Astrocyte (in vitro differentiated cells and primary cell): ENCODE data around the gene IKZF2. TPM values are rescaled to one million over a fixed set of nuclear protein-coding genes. Genes with fewer than 3 reads are reported as not detected.

Experiments used
- DNase-seq: peaks from one replicate; pipeline ENCODE4 v3.0.0-alpha.2; 2010; ENCODE audit warnings: low read depth
- FAIRE-seq: peaks from 2 replicates; lab custom pipeline; 2011; peaks lifted over from hg19 to GRCh38; lab: Jason Lieb, UNC
- H2AFZ ChIP-seq: 2 replicates; pipeline ENCODE4 v1.6.0; 2012; ENCODE audit warnings: low read depth, low read length, inconsistent platforms
- H3K27ac ChIP-seq: 2 replicates; pipeline ENCODE4 v1.5.1; 2011; ENCODE audit warnings: low read depth, low read length, inconsistent platforms
- H3K27me3 ChIP-seq: 2 replicates; pipeline ENCODE4 v1.6.0; 2011; ENCODE audit warnings: low read length, inconsistent platforms; ENCODE audit not compliant: insufficient read depth
- H3K36me3 ChIP-seq: 2 replicates; pipeline ENCODE4 v1.5.1; 2011; ENCODE audit warnings: low read length, inconsistent platforms; ENCODE audit not compliant: insufficient read depth
- H3K4me1 ChIP-seq: 2 replicates; pipeline ENCODE4 v1.5.1; 2011; ENCODE audit warnings: low read length, inconsistent platforms; ENCODE audit not compliant: insufficient read depth
- H3K4me2 ChIP-seq: 2 replicates; pipeline ENCODE4 v1.6.0; 2012; ENCODE audit warnings: low read length, inconsistent platforms
- H3K4me3 ChIP-seq: 2 replicates; pipeline ENCODE4 v1.5.1; 2011; ENCODE audit warnings: low read depth, mild to moderate bottlenecking, low read length, inconsistent platforms; ENCODE audit not compliant: insufficient read depth
- H3K79me2 ChIP-seq: 2 replicates; pipeline ENCODE4 v1.6.0; 2012; ENCODE audit warnings: mild to moderate bottlenecking, low read length, inconsistent platforms; ENCODE audit not compliant: insufficient read depth
- H3K9ac ChIP-seq: 2 replicates; pipeline ENCODE4 v1.6.0; 2012; ENCODE audit warnings: mild to moderate bottlenecking, low read length, inconsistent platforms
- H3K9me3 ChIP-seq: 2 replicates; pipeline ENCODE4 v1.5.1; 2012; ENCODE audit warnings: low read depth, mild to moderate bottlenecking, low read length, inconsistent platforms; ENCODE audit not compliant: insufficient read depth
- H4K20me1 ChIP-seq: 2 replicates; pipeline ENCODE4 v1.6.0; 2012; ENCODE audit warnings: low read length, inconsistent platforms; ENCODE audit not compliant: insufficient read depth
- H3K27ac Mint-ChIP-seq: one replicate; pipeline ENCODE4 v1.8.0; 2021; ENCODE audit warnings: mild to moderate bottlenecking, mixed read lengths; ENCODE audit not compliant: unreplicated experiment
- H3K27me3 Mint-ChIP-seq: one replicate; pipeline ENCODE4 v1.8.0; 2021; ENCODE audit warnings: low read depth, mixed read lengths; ENCODE audit not compliant: unreplicated experiment
- H3K36me3 Mint-ChIP-seq: one replicate; pipeline ENCODE4 v1.8.0; 2021; ENCODE audit warnings: low read depth, mixed read lengths; ENCODE audit not compliant: unreplicated experiment
- H3K4me1 Mint-ChIP-seq: one replicate; pipeline ENCODE4 v1.8.0; 2021; ENCODE audit warnings: low read depth, mixed read lengths; ENCODE audit not compliant: unreplicated experiment
- H3K4me3 Mint-ChIP-seq: one replicate; pipeline ENCODE4 v1.8.0; 2021; ENCODE audit warnings: mild to moderate bottlenecking, moderate library complexity, mixed read lengths; ENCODE audit not compliant: unreplicated experiment
- H3K9me3 Mint-ChIP-seq: one replicate; pipeline ENCODE4 v1.8.0; 2021; ENCODE audit warnings: mild to moderate bottlenecking, mixed read lengths; ENCODE audit not compliant: unreplicated experiment
- EZH2 ChIP-seq: IDR thresholded peaks from 2 replicates; pipeline ENCODE4 v1.6.1; 2012; ENCODE audit warnings: mild to moderate bottlenecking, low read length, inconsistent platforms; ENCODE audit not compliant: insufficient read depth
- total RNA-seq: library from RNA; stranded (reverse); gene quantifications from 2 replicates; pipeline ENCODE4 v1.2.1, GENCODE V29; 2021
- TF ChIP-seq, protein P1 (sequence below): IDR thresholded peaks from 2 replicates; pipeline ENCODE4 v1.5.1; 2011; ENCODE audit warnings: low read depth, mild to moderate bottlenecking, inconsistent platforms, low read length, moderate library complexity; ENCODE audit not compliant: insufficient read depth

IKZF2 gene
- total RNA-seq, 1 donor from 2014 or later, result 15.5 TPM

DNA sequence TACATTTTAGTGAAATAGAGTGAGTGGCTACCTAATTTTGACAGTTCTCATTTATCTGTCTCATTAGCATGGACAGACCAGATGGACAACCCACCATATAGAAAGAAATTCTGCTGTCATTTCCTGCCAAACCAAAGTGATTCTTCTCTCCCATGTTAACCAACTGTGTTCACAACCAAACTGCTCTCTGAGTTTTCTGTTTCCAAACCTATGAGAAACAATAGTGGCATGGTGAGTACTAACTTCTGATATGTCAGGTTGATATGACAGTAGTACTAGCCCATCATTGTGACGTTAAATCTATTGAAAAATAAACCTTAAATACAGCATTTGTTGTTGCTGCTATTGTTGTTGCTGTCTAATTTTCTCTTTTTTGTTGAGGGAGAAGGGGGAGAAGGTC lies 72.7 kb downstream of the IKZF2 start:
- Mint-ChIP-seq H3K4me3 (no peak overlapping the region), H3K27me3 (no peaks in the 10 kb centered on the region), H3K9me3 (no peaks in the 10 kb centered on the region), H3K4me1 (no peaks in the 10 kb centered on the region), H3K36me3 (no peaks in the 10 kb centered on the region), H3K27ac (no peak overlapping the region)
- no peak for TF ChIP-seq EZH2
- TF ChIP-seq, protein P1, sequence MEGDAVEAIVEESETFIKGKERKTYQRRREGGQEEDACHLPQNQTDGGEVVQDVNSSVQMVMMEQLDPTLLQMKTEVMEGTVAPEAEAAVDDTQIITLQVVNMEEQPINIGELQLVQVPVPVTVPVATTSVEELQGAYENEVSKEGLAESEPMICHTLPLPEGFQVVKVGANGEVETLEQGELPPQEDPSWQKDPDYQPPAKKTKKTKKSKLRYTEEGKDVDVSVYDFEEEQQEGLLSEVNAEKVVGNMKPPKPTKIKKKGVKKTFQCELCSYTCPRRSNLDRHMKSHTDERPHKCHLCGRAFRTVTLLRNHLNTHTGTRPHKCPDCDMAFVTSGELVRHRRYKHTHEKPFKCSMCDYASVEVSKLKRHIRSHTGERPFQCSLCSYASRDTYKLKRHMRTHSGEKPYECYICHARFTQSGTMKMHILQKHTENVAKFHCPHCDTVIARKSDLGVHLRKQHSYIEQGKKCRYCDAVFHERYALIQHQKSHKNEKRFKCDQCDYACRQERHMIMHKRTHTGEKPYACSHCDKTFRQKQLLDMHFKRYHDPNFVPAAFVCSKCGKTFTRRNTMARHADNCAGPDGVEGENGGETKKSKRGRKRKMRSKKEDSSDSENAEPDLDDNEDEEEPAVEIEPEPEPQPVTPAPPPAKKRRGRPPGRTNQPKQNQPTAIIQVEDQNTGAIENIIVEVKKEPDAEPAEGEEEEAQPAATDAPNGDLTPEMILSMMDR, result no peak
- no peaks in the 10 kb centered on the region for H3K27me3 ChIP-seq
- H3K4me3 ChIP-seq, result no peak overlapping the region
- H3K36me3 ChIP-seq, result no peaks in the 10 kb centered on the region
- no peak overlapping the region for H3K9ac ChIP-seq
- no peak overlapping the region for H2AFZ ChIP-seq
- H4K20me1 ChIP-seq, result no peaks in the 10 kb centered on the region
- H3K9me3 ChIP-seq, result no peaks in the 10 kb centered on the region
- H3K79me2 ChIP-seq, result no peaks in the 10 kb centered on the region
- DNase-seq (no peak), FAIRE-seq (no peak)
- no peak overlapping the region for H3K4me2 ChIP-seq
- no peak overlapping the region for H3K27ac ChIP-seq
- no peaks in the 10 kb centered on the region for H3K4me1 ChIP-seq

- no peaks in the 10 kb centered on the region for H3K27me3 Mint-ChIP-seq
- Histone ChIP-seq H3K27ac (no peak overlapping the region), H3K79me2 (no peaks in the 10 kb centered on the region), H3K4me1 (no peaks in the 10 kb centered on the region), H3K27me3 (no peaks in the 10 kb centered on the region), H3K4me2 (no peak overlapping the region), H3K9ac (no peak overlapping the region), H3K4me3 (no peak overlapping the region), H3K9me3 (no peaks in the 10 kb centered on the region), H3K36me3 (no peaks in the 10 kb centered on the region), H4K20me1 (no peaks in the 10 kb centered on the region), H2AFZ (no peak overlapping the region)
- no peak for TF ChIP-seq EZH2
- H3K4me3 Mint-ChIP-seq, result no peak overlapping the region
- FAIRE-seq, result peak; percentile 49
- H3K36me3 Mint-ChIP-seq, result no peaks in the 10 kb centered on the region
- DNase-seq, result peak; percentile 17
- H3K4me1 Mint-ChIP-seq, result peaks cover 29% of the 10 kb centered on the region
- H3K9me3 Mint-ChIP-seq, result no peaks in the 10 kb centered on the region
- H3K27ac Mint-ChIP-seq, result peak overlapping the region; percentile 34
These were observed 81.9 kb downstream of the IKZF2 start for GRCh38 chr2:213069531-213069930.

GRCh38 chr2:213068676-213069359 lies 82.6 kb downstream of the IKZF2 start:
- no peaks in the 10 kb centered on the region for H3K4me1 ChIP-seq
- H3K9ac ChIP-seq, result no peak overlapping the region
- no peaks in the 10 kb centered on the region for H3K79me2 ChIP-seq
- H3K9me3 Mint-ChIP-seq, result no peaks in the 10 kb centered on the region
- no peak overlapping the region for H3K27ac ChIP-seq
- TF ChIP-seq EZH2, result no peak
- TF ChIP-seq, protein P1, result no peak
- no peaks in the 10 kb centered on the region for H3K36me3 Mint-ChIP-seq
- FAIRE-seq (no peak), DNase-seq (no peak)
- peaks cover 29% of the 10 kb centered on the region for H3K4me1 Mint-ChIP-seq
- no peaks in the 10 kb centered on the region for H3K27me3 ChIP-seq
- H3K27me3 Mint-ChIP-seq, result no peaks in the 10 kb centered on the region
- H3K4me2 ChIP-seq, result no peak overlapping the region
- H2AFZ ChIP-seq, result no peak overlapping the region
- H4K20me1 ChIP-seq, result no peaks in the 10 kb centered on the region
- no peak overlapping the region for H3K4me3 ChIP-seq
- H3K9me3 ChIP-seq, result no peaks in the 10 kb centered on the region
- H3K4me3 Mint-ChIP-seq, result no peak overlapping the region
- H3K36me3 ChIP-seq, result no peaks in the 10 kb centered on the region
- no peak overlapping the region for H3K27ac Mint-ChIP-seq
